Hematopoietic multipotent progenitor cell treated with erythropoietin and hydrocortisone succinate and interleukin-3 and kit ligand, for 4 days (in vitro differentiated cells): Measurements from ENCODE around the gene VIPR2.
"Not testable (repeated sequence)": the region's sequence is repeated elsewhere in the genome, so short reads cannot be mapped to it uniquely, and the experiment has no call there.

Source experiments
- DNase-seq: peaks from one replicate; pipeline ENCODE4 v3.0.0-alpha.2; 2015

The VIPR2 gene

GRCh38 chr7:159101661-159102091 is 43.0 kb downstream of the VIPR2 start:
- not testable (repeated sequence) for DNase-seq

GRCh38 chr7:159101083-159101395 is 43.6 kb downstream of the VIPR2 start:
- DNase-seq = not testable (repeated sequence)

- not testable (repeated sequence) for DNase-seq
These were observed 44.2 kb downstream of the VIPR2 start for GRCh38 chr7:159100281-159101082.

GRCh38 chr7:159099711-159100231 is 44.9 kb downstream of the VIPR2 start:
- no peak for DNase-seq

- DNase-seq = peak; percentile 58
These were observed 45.6 kb downstream of the VIPR2 start for GRCh38 chr7:159098811-159099655.

- DNase-seq = no peak
These were observed 46.3 kb downstream of the VIPR2 start for GRCh38 chr7:159098424-159098786.

- no peak for DNase-seq
These were observed 46.8 kb downstream of the VIPR2 start for GRCh38 chr7:159097661-159098423.

- no peak for DNase-seq
These were observed 47.7 kb downstream of the VIPR2 start for GRCh38 chr7:159096736-159097581.

- DNase-seq = no peak
These were observed 48.7 kb downstream of the VIPR2 start for GRCh38 chr7:159095979-159096411.

- DNase-seq = no peak
These were observed 49.5 kb downstream of the VIPR2 start for GRCh38 chr7:159094919-159095915.

- no peak for DNase-seq
These were observed 50.5 kb downstream of the VIPR2 start for GRCh38 chr7:159094023-159094740.

GRCh38 chr7:159093351-159093971 is 51.2 kb downstream of the VIPR2 start:
- DNase-seq = no peak

- DNase-seq = no peak
These were observed 52.0 kb downstream of the VIPR2 start for GRCh38 chr7:159092701-159093121.

- DNase-seq = no peak
These were observed 52.9 kb downstream of the VIPR2 start for GRCh38 chr7:159091480-159092475.

GRCh38 chr7:159091041-159091440 is 53.6 kb downstream of the VIPR2 start:
- DNase-seq = no peak

- no peak for DNase-seq
These were observed 56.4 kb downstream of the VIPR2 start for GRCh38 chr7:159088016-159088865.

GRCh38 chr7:159086301-159086925 is 58.3 kb downstream of the VIPR2 start:
- DNase-seq = no peak
